HG02642 (cell line): ENCODE measurements around the gene EEF1A2.

Experiments
- ATAC-seq: cut with Tn5 transposase; IDR thresholded peaks from one replicate; pipeline ENCODE4 v1.9.1; 2021; ENCODE audit warnings: mild to moderate bottlenecking; ENCODE audit not compliant: unreplicated experiment, poor library complexity

EEF1A2 gene

DNA sequence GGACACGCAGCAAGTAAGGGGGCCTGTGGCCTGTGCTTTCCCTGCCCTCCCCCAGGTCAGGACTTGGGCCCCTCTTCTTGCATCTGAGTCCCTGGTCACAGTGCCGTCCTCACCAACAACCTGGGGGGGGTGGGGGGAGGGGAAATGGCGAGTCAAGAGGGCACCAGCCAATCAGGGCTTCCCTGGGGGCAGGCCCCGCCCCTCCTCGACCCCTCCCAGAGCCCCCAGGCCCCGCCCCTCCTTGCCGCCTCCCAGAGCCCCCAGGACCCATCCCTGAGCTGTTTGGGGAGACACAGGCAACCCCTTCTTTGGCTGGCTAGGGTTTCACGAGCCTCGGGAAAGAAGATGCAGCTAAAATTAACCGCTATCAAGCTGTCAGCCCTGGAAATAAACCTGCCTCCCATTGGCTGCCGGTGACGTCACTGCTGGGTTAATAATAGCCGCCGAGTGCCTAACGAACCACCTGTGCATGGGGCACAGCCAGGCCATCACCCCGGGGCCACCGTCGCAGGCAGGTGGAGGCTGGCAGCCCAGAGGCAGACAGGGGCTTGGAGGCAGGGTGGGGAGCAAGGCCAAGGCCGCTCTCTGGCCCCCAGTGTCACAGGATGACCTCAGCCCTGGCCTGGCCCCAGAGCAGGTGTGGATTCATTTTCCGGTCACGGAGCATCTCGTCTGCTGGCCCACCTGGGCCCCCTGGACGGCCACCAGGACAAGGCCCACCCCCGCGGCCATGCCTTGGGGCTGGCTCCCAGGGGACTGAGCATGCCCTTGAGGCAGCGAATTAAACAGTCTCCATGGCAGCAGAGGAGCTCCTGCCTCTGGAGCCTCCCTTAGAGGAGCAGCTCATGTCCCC is 3.2 kb upstream of the EEF1A2 start:
- no peak for ATAC-seq

DNA sequence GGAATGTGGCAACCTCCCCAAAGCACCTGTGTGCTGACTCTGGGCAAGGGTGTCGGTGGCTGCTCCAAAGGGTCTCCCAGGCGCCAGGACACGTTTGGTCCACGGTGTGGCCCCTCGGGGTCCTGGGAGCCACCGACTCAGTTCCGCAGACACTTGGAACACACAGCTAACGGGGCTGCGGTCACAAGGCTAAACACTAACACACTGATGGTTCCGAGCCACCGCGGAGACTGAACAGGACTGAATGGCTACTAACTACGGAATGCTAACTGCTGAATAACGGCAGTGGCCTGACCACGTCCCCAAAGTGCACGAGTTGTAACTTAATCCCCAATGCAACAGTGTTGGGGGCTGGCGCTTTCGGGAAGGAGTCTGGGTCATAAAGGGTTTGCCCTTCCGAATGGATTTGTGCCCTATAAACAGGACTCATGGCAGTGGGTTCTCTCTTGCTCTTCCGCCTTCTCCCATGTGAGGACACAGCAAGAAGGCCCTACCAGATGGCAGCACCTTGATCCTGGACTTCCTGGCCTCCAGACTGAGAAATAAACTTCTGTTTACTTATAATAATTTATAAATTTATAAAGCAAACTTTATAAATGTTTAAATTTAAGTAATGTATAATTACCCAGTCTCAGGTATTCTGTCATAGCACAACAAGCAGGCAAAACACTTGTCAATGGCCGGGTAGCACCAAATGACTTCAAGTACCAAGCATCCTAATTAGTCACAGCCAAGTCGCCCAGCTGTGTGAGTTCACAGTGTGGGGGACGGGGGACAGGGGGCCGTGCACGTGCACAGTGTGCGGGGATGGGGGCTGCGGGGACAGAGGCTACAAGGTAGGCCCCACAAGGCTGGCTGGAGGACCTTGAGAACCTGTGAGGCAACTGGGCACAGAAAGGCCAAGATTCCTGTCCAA is 2.3 kb upstream of the EEF1A2 start:
- no peak for ATAC-seq

DNA sequence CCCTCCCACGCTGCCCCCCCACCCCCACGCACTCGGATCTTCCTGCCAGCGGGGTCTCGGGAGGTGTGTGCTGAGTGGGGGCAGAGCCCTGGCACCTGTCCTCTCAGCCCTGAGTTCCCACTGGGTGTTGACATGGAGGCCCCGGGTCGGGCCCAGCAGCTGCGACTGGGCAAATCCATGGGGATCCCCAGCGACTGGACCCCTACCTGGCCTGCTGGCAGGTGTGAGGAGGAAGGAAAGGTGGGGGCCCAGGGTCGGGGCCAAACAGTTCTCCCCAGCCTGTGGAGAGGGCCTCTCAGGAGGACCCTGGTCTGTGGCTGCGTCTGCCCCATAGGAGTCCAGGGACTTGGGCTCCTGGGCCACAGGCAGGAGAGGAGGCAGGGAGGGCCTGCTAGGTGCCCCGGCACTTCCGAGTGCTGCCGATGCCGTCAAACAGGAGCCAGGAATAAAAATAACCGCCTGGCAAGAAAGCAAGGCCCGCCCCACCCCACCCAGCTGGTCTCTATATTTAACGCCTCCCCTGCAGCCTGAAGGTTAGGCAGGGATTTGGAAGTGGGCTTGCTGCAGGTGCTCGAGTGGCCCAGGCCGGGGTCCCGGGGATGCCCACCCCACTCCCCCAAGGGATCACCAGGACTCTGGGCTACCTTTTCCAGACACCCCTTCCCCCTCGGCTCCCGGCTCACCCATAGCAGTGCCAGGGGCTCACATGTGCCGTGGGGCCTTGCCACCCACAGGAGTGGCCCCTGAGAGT is 1.4 kb upstream of the EEF1A2 start:
- no peak for ATAC-seq

DNA sequence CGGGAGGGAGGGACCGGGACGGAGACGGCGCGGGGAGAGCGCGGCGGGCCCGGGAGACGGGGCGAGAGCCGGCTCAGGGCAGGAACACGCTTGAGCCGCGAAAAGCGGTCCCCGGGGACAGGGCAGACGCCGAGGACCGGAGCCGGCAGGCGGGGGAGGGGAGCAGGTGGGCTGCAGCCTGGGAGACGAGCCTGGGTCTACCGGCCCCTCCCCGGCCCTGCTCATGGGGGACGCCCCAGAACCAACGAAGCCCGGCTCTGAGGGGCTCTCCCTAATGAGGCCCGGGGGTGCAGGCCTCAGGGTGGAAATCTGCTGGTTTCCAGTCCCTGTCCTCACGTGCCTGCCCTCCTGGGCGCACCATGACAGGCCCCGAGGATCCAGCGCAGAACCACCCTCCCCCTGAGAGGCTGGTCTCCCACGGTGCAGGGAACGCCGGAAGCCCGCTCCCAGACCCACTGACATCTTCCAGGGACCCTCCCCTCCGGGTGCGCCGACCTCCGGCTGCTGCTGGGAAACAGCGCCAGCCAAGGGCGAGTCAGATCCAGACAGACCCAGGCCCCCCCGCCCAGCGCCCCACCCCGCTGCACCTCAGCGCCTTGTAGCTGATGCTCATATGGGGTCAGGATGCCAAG is 571 bp upstream of the EEF1A2 start:
- no peak for ATAC-seq

DNA sequence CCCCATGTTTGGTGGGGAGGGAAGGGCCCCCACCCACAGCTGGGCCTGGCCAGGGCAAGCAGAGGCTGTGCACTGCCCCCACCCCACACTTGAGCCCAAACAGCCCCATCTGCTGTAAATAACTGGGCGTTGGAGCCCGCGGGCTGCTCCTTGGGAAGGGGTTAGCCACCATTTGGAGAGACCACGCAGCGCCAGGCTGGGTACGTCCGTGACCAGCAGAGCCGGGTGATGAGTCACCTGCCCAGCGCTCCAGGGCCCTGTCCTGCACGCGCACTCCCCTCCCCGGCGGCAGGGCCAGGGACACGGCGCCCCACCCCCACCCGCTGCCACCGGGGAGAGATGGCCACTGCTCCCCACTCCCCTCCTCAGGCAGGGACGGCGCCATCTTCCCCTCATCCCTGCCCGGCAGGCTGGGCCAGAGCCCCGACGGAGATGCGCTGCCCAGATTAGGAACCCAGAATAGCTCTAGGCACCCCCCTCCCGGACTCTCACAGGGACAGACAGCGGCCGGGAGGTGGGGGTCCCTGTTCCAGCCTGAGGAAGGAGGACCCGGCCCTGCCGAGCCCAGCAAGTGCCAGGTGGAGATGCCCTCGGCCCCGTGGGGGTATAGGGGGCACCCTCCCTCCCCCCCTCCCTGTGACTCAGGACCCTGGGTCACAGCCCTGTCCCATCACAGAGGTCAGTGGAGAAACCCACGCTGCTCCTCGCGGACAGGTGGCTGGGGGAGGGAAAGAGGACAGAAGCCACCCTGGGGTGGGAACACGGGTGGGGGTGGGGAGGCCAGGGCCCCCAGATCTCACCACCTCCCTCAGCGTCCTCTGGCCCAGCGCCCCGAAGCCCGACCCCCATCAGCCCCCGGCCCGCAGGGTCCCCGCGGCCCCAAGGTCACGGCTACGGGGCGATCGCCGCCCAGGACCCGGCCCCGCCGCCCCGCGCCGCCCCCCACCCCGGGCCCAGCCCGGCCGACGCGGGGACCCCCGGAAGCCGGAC is 642 bp downstream of the EEF1A2 start:
- ATAC-seq: no peak

DNA sequence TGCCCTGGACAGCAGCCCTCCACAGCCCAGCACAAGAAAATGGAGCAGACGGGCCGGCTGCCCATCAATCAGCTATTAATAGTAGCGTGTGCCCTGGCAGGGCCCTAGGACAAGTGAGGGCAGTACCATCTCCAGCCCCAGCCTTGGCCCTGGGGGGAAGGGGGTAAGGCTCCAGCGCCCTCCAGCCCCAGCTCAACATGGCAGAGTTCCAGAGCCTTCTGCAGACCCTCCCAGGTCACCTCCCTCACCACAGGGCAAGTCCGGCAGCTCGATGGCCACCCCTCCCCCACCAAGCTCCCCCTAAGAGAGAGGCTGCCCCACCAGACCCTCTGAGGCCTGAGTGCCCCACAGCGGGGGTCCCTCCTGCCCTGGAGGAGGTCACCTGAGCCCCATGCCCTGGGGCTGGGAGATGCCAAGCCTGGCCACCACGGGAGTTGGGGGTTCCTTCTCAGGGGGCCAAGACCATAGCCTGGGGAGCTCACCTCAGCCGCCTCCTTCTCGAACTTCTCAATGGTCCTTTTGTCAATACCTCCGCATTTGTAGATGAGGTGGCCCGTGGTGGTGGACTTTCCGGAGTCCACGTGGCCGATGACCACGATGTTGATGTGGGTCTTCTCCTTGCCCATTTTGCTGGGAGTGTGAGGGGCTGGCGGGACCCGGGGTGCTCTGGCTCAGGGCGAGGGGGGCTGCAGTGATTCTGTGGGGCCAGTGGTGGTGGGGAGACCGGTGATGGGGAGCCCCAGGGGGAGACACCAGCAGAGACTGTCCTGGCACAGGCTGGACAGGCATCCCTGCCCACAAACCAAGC is 1.5 kb downstream of the EEF1A2 start:
- no peak for ATAC-seq

DNA sequence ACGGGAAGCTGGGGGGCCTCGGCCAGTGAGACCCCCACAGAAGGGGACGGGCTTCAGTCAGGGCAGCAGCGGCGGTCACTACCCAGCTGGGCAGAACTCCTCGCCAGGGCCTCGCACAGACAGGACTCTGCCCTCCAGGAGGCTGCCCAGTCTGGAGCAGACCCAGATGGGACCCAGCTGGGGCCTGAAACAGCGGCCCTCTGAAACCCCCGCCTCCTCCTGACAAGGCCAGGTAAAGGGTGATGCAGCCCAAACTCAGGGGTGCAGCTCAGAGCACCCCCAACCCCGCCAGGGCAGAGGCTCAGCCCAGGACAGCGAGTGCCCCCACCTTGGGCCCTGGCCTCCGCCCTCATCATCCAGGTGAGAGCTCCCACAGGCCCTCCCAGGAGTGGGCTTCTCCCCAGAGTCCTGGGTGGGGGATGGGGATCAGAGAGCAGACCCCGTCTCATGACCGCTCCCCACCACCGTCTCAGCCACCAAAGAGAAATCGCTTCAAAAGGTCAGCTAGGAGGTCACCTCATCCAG is 2.2 kb downstream of the EEF1A2 start:
- no peak for ATAC-seq

DNA sequence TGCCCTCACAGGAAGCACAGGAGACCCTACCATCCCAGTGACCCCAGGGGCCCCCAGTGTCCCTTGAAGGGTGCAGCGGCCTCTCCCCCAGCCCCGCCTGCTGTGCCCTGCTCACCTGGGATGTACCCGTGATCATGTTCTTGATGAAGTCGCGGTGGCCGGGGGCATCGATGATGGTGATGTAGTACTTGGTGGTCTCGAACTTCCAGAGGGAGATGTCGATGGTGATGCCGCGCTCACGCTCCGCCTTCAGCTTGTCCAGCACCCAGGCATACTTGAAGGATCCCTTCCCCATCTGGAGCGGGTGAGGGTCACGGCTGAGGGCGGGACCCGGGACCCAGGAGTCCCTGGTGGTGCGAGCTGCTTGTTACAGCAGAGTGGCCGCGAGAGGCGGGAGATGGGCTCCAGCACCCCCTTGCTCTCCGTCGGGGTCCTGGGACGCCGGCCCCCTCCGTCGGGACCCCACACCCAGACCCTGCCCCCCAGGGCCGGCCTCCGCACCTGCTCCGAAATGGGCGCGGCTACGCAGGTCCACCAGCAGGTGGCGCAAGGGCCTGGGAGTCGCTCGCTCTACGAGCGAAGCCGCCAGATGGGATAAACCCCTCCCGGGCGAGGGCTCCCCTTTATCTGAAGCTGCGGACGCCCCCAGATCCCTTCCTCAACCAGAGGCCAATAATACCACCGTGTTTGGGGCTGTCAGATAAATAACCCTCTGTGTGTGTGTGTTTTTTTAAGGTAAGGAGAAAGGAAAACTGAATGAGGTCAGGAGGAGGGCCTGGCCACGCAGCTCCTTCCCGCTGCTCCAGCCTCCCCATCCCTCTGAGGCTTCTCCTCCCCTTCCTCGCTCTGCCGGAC is 2.9 kb downstream of the EEF1A2 start:
- ATAC-seq: no peak

DNA sequence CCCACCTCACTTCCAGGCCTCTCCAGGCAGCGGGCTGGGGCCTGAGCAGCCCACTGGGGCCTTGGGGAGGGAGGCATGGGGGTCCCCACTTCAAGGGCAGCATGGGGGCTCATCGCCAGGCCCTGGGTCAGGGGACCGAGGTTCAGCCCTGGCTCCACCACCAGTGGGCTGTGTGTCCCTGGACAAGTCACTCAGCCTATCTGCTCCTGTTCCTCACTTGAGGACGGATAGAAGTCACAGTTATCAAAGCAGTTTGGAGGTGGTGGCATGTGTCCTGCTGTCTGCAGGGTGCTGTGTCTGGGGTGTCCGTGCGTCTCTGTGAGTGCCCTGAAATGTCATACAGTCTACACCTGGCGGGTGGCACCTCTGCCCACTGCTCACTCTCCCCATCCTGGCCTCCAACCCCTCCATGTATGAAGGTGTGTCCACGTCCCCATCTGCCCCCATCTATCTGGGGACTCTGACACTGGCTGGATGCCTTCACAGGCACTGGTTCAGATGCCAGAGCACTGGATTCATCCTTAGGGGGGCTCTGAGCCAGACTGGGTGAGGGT is 3.6 kb downstream of the EEF1A2 start:
- ATAC-seq: no peak

DNA sequence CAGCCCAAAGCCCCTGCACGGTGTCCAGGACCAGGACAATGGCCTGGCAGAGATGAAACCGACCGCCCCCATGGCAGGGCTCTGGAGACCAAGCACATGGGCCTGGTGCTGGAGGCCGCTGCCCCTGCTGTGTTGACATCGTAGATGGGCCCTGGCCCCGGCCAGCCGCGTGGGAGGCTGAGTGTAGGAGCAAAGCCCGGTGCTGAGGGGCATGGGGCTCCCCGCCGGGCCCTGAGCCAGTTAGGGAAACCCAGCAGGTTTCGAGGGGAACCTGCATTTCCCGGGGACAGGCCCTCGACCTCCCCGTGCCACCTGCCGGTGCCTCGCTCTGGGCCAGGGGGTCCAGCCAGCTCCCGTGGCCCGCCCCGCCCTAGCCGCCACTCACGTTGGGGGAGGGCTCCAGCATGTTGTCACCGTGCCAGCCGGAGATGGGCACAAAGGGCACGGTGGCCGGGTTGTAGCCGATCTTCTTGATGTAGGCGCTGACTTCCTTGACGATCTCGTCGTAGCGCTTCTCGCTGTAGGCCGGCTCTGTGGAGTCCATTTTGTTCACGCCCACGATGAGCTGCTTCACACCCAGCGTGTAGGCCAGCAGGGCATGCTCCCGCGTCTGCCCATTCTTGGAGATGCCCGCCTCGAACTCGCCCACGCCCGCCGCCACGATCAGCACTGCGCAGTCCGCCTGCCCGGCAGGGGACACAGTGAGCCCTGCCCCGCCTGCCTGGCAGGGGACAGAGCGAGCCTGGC is 4.3 kb downstream of the EEF1A2 start:
- no peak for ATAC-seq

DNA sequence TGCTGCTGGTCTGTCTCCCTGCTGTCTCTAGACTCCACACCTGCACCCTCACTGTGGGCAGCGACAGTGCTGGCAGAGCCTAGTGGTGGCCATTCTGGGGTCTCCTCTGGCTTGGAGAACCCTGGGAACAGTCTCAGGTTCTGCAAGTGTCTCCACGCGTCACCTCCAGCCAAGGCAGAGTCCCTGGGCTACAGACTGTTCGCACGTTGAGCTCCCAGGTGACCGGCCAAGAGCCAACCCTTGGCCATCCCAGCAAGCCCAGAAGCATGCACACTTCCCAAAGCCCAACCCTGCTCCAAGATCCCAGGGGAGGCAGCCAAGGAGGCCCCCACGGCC is 4.8 kb downstream of the EEF1A2 start:
- ATAC-seq: no peak

DNA sequence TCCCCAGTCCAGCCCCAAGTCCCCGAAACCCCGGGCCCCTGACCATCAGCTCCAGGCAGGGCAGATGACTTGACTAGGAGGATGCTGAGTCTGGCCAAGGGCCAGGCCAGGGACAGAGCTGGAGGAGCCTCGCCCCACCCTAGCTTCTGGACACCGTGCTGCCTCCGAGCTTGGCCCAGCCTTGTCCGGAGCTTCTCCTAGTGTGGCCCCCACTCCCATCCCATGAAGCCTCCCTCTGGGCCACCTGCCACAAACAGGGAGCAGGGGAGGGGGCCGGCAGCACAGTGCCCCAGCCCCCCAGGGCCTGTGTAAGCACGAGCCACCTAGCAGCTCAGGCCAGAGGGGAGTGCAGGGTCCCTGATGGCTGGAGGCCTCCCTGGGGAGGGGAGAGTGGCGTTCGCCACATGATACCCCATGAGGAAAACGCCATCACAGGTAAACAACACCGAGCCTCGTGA is 5.3 kb downstream of the EEF1A2 start:
- ATAC-seq: no peak

DNA sequence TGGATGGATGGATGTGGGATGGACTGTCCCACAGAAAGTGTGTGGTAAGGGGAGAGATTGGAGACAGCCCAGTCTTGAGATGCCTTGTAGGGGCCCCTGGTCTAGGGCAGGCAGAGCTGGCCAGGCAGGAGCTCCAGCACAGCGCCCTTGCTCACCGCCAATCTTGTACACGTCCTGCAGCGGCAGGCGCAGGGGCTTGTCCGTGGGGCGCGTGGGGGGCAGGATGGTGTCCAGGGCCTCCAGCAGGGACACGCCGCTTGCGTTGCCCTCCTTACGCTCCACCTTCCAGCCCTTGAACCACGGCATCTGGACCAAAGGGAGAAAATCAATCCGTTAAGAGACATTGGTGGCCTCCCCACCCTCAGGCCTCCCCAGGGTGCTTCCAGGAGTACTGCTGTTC is 5.9 kb downstream of the EEF1A2 start:
- ATAC-seq: no peak

DNA sequence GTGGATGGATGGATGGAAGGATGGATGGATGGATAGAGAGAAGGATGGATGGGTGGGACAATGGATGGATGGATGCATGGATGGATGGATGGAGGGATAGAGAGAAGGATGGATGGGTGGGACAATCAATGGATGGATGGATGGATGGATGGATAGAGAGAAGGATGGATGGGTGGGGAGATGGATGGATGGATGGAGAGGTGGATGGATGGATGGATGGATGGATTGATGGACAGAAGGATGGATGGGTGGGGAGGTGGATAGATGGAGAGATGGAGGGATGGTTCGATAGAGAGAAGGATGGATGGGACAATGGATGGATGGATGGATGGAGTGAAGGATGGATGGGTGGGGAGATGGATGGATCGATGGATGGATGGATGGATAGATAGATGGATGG is 6.4 kb downstream of the EEF1A2 start:
- ATAC-seq: no peak

DNA sequence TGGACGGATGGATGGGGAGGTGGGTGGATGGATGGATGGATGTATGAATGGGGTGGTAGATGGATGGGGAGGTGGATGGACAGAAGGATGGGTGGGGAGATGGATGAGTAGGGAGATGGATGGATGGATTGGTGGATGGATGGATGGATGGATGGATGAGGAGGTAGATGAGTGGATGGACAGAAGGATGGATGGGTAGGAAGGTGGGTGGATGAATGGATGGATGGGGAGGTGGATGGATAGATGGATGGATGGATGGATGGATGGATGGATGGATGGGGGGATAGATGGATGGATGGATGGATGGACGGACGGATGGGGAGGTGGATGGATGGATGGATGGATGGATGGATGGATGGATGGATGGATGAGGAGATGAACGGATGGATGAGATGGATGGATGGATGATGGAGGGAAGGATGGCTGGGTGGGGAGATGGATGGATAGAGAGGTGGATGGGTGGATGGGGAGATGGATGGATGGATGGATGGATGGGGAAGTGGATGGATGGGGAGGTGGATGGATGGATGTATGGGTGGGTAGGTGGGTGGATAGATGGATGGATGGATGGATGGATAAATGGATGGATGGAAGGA is 7.2 kb downstream of the EEF1A2 start:
- no peak for ATAC-seq

DNA sequence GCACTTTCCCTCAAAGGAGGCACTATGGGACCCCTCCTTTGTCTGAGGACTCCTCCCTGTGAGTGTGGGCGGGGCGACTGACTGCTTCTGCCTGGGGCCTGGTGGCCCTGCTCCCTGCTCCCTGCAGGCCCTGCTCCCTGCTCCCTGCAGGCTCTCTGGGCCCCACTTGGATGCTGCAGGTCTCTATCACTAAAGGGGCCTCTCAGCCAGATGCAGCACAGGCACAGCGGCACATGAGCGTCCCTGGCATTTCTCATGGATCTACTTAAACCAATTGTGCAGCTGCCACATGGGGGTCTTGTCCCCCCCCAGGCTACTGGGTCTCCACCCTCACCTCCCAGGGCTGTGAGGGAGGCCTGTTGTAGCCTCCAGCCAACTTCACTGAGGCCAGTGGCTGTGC is 7.8 kb downstream of the EEF1A2 start:
- ATAC-seq: no peak
